ENCODE data around the gene ARVCF.

ARVCF gene

DNA sequence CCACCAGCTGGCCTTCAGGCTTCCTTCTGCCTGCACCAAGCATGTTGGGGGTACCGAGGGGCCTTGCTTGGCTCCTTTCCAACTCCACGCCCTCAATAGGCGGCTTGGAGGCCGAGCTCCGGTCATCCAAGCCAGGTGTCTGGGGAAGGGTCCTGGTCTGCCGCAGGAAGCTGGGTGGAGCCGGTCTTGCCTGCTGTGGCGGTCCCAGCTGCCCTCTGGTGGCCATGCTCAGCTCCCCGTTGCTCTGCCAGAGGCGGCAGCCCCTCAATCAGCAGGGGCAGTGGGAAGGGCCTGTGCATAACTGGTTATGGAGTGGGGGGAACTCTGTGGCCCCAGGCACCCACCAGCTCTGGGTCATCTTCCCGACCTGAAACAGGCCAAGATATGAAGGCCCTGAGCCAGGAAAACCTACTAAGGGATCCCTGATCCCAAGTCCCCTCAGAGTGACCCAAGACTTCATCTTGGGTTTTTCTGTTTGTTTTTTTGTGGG lies 3.2 kb downstream of the ARVCF start:
- no peak for TF ChIP-seq POU2F2 (IDR thresholded peaks at IDR 0.05; ENCODE audit: low read depth, low read length)
- TF ChIP-seq POLR2AphosphoS5 (IDR thresholded peaks at IDR 0.05; ENCODE audit: low read depth, low read length), result no peak
- no peak for TF ChIP-seq PAX5 (IDR thresholded peaks at IDR 0.05; ENCODE audit: insufficient read depth, low read length, severe bottlenecking)
- TF ChIP-seq POLR2A (IDR thresholded peaks at IDR 0.05; ENCODE audit: low read depth, low read length), result no peak
- FAIRE-seq (no peak), DNase-seq (ENCODE audit: insufficient read length, low spot score) (no peak)

DNA sequence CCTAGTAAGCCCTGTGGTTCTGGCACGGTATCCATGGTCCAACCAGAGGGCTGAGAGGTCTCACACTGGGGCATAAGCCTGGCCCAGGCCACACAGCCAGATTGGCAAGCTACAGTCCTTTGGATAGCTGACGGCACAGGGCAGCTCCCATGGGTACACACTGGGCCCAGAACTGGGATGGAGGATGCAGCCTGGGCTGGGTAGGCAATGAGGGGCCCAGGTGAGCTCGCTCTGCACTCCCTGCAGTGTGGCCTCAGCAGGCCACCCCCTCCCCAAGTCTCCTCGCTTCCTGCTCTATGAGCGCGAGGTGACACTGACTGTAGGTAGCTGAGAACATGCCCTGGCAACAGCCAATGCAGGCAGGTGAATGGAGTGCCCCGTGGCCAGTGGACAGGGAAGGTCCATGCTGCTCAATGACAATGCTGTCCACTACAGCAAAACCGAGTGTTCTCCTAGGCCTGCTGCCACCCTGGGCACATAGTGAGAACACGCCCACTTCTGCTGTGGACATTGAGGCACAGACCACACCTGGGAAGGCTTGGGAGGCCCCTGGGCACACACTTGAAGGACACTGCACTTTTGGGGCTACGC lies 3.8 kb downstream of the ARVCF start:
- DNase-seq (ENCODE audit: insufficient read length, low spot score), result no peak
- no peak for FAIRE-seq
- TF ChIP-seq TAF1 (IDR thresholded peaks at IDR 0.05; ENCODE audit: low read depth, low read length) (no peak), POLR2AphosphoS5 (IDR thresholded peaks at IDR 0.05; ENCODE audit: low read depth, low read length) (no peak), SPI1 (IDR thresholded peaks at IDR 0.05; ENCODE audit: low read depth, low read length) (no peak), POU2F2 (IDR thresholded peaks at IDR 0.05; ENCODE audit: low read depth, low read length) (no peak), PAX5 (IDR thresholded peaks at IDR 0.05; ENCODE audit: insufficient read depth, low read length, severe bottlenecking) (no peak)

DNA sequence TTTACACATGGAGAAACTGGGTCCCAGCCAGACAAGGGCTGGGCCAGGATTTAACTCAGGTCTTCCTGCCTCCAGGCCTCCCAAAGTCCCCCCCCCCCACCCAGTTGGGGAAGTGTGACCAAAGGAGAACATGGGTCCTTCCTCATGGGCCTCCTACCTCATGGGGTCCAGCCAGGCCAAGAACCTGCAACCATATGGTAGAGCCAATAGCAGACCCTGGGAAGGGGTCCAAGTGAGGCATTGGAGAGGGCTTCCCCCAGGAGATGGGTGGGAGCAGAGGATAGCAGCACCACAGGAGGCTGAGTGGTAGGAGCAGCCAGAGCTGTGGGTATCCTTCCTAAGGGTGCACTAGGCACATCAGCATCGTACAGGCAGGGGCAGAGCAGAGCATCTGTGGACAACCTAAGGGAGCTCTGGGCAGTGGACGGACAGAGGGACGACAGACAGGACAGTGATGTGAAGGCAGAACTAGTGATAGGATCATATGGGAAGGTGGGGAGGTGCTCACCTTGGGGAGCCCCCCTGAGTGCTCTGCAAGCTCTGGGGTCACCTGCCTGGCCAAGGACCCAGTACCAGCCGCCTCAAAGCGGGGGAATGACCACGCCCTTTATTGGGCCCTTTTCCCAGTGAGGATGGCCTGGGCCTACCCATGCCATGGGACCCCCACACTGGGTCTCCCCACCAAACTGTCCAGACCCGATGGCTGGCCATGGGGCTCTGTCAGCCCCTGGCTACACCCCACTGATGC lies 4.5 kb downstream of the ARVCF start:
- DNase-seq (ENCODE audit: insufficient read length, low spot score), result no peak
- FAIRE-seq, result no peak
- TF ChIP-seq PAX5 (IDR thresholded peaks at IDR 0.05; ENCODE audit: insufficient read depth, low read length, severe bottlenecking) (no peak), POU2F2 (IDR thresholded peaks at IDR 0.05; ENCODE audit: low read depth, low read length) (no peak), POLR2A (IDR thresholded peaks at IDR 0.05; ENCODE audit: low read depth, low read length) (no peak), SPI1 (IDR thresholded peaks at IDR 0.05; ENCODE audit: low read depth, low read length) (no peak), POLR2AphosphoS5 (IDR thresholded peaks at IDR 0.05; ENCODE audit: low read depth, low read length) (no peak), TAF1 (IDR thresholded peaks at IDR 0.05; ENCODE audit: low read depth, low read length) (no peak)

DNA sequence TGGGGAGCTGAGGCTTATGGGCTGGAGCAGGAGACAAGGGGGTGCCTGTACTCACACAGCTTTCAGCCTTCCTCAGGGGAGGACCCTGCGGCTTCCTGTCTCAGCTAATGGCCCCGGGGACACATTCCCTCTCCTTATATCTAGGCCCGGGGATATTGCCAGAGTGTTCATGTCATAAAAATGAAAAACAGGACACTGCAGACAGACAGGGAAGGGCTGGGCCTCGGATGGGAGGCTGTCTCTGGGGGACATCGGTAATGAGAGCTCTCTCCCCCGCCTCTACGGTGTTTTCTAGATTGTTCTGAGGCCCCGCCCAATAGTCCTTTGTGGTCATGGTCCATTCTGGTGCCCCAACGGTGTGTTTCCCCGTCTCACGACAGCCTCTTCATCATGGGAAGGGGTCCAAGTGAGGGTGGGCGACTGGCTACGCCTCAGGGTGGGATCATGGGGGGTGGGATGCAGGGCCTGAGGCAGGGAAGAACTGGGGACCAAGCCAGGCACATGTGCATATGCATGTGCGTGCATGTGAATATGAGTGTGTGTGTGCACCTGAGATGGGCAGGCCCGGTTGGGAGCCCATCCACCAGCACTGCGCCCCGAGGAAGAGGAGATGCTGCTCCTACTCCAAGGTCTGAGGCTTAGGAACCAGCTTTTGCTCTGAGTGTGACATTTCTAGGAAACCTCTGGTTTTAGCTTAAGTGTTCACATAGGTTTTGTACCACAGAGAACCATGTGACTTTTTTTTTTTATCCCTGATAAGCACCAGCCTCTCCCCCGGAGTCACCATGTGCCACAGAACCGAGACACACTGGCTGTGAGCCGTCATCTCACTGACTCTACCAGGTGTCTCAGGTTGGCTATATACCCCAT lies 5.3 kb downstream of the ARVCF start:
- DNase-seq (ENCODE audit: insufficient read length, low spot score), result no peak
- no peak for FAIRE-seq
- TF ChIP-seq POU2F2 (IDR thresholded peaks at IDR 0.05; ENCODE audit: low read depth, low read length) (no peak), SPI1 (IDR thresholded peaks at IDR 0.05; ENCODE audit: low read depth, low read length) (no peak), PAX5 (IDR thresholded peaks at IDR 0.05; ENCODE audit: insufficient read depth, low read length, severe bottlenecking) (no peak), TAF1 (IDR thresholded peaks at IDR 0.05; ENCODE audit: low read depth, low read length) (no peak), POLR2A (IDR thresholded peaks at IDR 0.05; ENCODE audit: low read depth, low read length) (no peak), POLR2AphosphoS5 (IDR thresholded peaks at IDR 0.05; ENCODE audit: low read depth, low read length) (no peak)

DNA sequence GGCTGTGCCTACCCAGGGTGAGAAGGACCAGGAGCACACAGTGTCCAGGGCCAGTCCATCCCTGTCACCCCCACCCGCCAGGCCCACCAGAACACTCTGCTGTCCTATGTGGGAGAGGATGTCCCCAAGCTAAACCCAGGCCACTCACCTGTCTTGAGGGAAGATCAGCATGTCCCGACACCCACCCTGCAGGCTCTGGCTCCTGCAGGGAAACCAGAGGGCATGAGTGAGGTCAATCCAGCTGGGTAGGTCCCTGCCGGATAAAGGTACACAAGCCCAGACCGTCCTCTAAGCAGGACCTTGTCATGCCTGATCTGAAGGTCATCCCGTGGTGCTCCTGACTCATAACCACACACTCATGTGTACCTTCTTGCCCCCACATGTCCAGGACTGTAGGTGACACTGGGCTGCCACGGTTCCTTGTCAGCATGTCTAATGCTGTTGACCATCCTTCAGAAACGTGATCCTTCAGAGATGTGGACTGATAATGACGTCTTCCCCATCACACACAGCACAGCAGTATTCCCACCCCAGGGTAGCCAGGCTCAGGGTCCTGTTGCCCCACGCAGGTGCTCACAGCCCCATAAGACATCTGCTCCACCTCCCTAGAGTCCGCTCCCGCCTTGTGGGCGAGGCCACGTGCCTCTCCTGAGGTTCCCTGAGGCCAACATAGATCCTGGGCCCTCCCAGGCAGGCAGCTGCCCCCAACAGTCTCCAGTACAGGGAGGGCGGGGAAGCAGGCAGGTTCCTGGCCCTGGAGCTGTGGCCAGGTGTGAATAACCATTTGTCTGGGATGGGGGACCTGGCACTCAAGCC lies 6.1 kb downstream of the ARVCF start:
- FAIRE-seq (peak; percentile 28), DNase-seq (ENCODE audit: insufficient read length, low spot score) (no peak)
- TF ChIP-seq POU2F2 (IDR thresholded peaks at IDR 0.05; ENCODE audit: low read depth, low read length), result no peak
- no peak for TF ChIP-seq SPI1 (IDR thresholded peaks at IDR 0.05; ENCODE audit: low read depth, low read length)
- TF ChIP-seq POLR2AphosphoS5 (IDR thresholded peaks at IDR 0.05; ENCODE audit: low read depth, low read length), result no peak
- no peak for TF ChIP-seq TAF1 (IDR thresholded peaks at IDR 0.05; ENCODE audit: low read depth, low read length)
- no peak for TF ChIP-seq PAX5 (IDR thresholded peaks at IDR 0.05; ENCODE audit: insufficient read depth, low read length, severe bottlenecking)
- no peak for TF ChIP-seq POLR2A (IDR thresholded peaks at IDR 0.05; ENCODE audit: low read depth, low read length)

DNA sequence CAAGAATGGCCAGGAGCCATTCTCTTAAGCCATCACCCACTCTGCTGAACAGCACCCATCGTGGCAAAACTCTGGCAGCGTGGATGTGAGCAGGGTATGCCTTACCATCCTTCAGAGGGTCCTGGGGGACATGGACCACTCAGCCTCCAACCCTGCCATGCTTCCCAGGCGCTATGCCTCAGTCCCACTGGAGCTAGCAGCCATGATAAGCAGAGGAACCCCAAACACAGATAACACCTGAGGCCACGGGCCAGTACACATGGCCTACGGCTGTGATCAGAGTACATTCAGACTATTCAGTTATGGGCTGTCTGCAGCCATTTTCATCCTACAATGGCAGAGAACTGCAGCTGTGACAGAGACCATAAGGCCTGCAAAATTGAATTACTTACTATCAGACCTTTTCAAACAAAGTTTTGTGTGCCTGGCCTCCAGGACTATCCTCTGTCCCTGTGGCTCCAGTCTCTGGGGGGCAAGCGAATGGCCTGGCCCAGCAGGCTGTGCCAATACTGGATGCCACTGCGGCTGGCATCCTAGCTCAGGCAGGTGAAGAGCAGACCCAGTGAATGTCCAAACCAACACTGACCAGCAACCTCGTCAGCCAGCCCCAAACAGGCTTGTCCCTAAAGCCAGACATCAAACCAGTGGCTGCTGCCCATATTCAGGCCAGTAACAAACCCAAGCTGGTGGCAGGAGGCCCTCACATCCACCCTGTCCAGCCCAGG lies 6.9 kb downstream of the ARVCF start:
- DNase-seq (ENCODE audit: insufficient read length, low spot score), result no peak
- TF ChIP-seq SPI1 (IDR thresholded peaks at IDR 0.05; ENCODE audit: low read depth, low read length) (no peak), POLR2A (IDR thresholded peaks at IDR 0.05; ENCODE audit: low read depth, low read length) (no peak), POU2F2 (IDR thresholded peaks at IDR 0.05; ENCODE audit: low read depth, low read length) (no peak), POLR2AphosphoS5 (IDR thresholded peaks at IDR 0.05; ENCODE audit: low read depth, low read length) (no peak), PAX5 (IDR thresholded peaks at IDR 0.05; ENCODE audit: insufficient read depth, low read length, severe bottlenecking) (no peak), TAF1 (IDR thresholded peaks at IDR 0.05; ENCODE audit: low read depth, low read length) (no peak)
- no peak for FAIRE-seq

- no peak for TF ChIP-seq POLR2A (IDR thresholded peaks at IDR 0.05; ENCODE audit: low read depth, low read length)
- TF ChIP-seq POLR2AphosphoS5 (IDR thresholded peaks at IDR 0.05; ENCODE audit: low read depth, low read length), result no peak
- TF ChIP-seq POU2F2 (IDR thresholded peaks at IDR 0.05; ENCODE audit: low read depth, low read length), result no peak
- no peak for TF ChIP-seq PAX5 (IDR thresholded peaks at IDR 0.05; ENCODE audit: insufficient read depth, low read length, severe bottlenecking)
These were observed 7.6 kb downstream of the ARVCF start for GRCh38 chr22:20009018-20009491.

More at GRCh38 chr22:20009018-20009491, 7.6 kb downstream of the ARVCF start:
- FAIRE-seq (no peak), DNase-seq (ENCODE audit: insufficient read length, low spot score) (no peak)
